Mesenchymal stem cell (in vitro differentiated cells and primary cell): ENCODE measurements around the gene ZFP92.
"Not testable (repeated sequence)": the region's sequence is repeated elsewhere in the genome, so short reads cannot be mapped to it uniquely, and the experiment has no call there.

Experiments used
- DNase-seq: peaks from one replicate; pipeline ENCODE4 v3.0.0-alpha.2; 2013
- H2AFZ ChIP-seq: one replicate; pipeline ENCODE4 v1.6.1; 2013; ENCODE audit warnings: low read depth, mild to moderate bottlenecking, control low read depth, inconsistent platforms, low read length, moderate library complexity
- H2AK5ac ChIP-seq: 2 replicates; pipeline ENCODE4 v1.6.1; 2013; ENCODE audit warnings: low read length, moderate library complexity, mild to moderate bottlenecking, inconsistent platforms; ENCODE audit not compliant: severe bottlenecking
- H2BK120ac ChIP-seq: one replicate; pipeline ENCODE4 v1.6.1; 2013; ENCODE audit warnings: low read depth, mild to moderate bottlenecking, inconsistent platforms, low read length, moderate library complexity
- H2BK12ac ChIP-seq, 2 experiments: one replicate each; pipeline ENCODE4 v1.6.1; 2013; ENCODE audit warnings: inconsistent platforms in 2 of 2, low read length in 2 of 2, mild to moderate bottlenecking in 2 of 2, moderate library complexity in 2 of 2, control low read depth in 1 of 2
- H2BK15ac ChIP-seq: one replicate; pipeline ENCODE4 v1.6.1; 2013; ENCODE audit warnings: mild to moderate bottlenecking, low read depth, inconsistent platforms; ENCODE audit not compliant: poor library complexity, severe bottlenecking
- H2BK5ac ChIP-seq: 2 replicates; pipeline ENCODE4 v1.6.1; 2013; ENCODE audit warnings: low read depth, mild to moderate bottlenecking, low read length, control low read depth, inconsistent platforms; ENCODE audit not compliant: poor library complexity, severe bottlenecking
- H3K14ac ChIP-seq, 2 experiments: one replicate each; pipeline ENCODE4 v1.6.1; 2013; ENCODE audit warnings: inconsistent platforms in 2 of 2, low read length in 2 of 2, control low read depth in 1 of 2, mild to moderate bottlenecking in 1 of 2, moderate library complexity in 1 of 2
- H3K18ac ChIP-seq, 2 experiments: one replicate each; pipeline ENCODE4 v1.6.1; 2013; ENCODE audit warnings: inconsistent platforms in 2 of 2, low read length in 2 of 2, control low read depth in 1 of 2, low read depth in 1 of 2, mild to moderate bottlenecking in 1 of 2
- H3K23ac ChIP-seq, 2 experiments: one replicate each; pipeline ENCODE4 v1.6.1; 2013; ENCODE audit warnings: inconsistent platforms in 2 of 2, low read length in 2 of 2, mild to moderate bottlenecking in 2 of 2, moderate library complexity in 2 of 2, control low read depth in 1 of 2
- H3K27ac ChIP-seq: 2 replicates; pipeline ENCODE4 v1.5.1; 2013; ENCODE audit warnings: mild to moderate bottlenecking, moderate library complexity, low read length, control low read depth, inconsistent platforms; ENCODE audit not compliant: poor library complexity, severe bottlenecking
- H3K27me3 ChIP-seq, 2 experiments: 2 replicates each; pipeline versions ENCODE4 v1.6.1 to v1.7.0; 2013; ENCODE audit warnings: low read length in 2 of 2, mild to moderate bottlenecking in 2 of 2, moderate library complexity in 2 of 2, control low read depth in 1 of 2, inconsistent platforms in 1 of 2; ENCODE audit not compliant: control insufficient read depth in 1 of 2, insufficient read depth in 1 of 2
- H3K36me3 ChIP-seq, 2 experiments: 2 replicates each; pipeline versions ENCODE4 v1.6.1 to v1.7.0; 2013; ENCODE audit warnings: low read length in 2 of 2, control low read depth in 1 of 2, inconsistent platforms in 1 of 2, low read depth in 1 of 2, mild to moderate bottlenecking in 1 of 2; ENCODE audit not compliant: insufficient read depth in 2 of 2, control insufficient read depth in 1 of 2
- H3K4ac ChIP-seq, 2 experiments: one replicate each; pipeline ENCODE4 v1.6.1; 2013; ENCODE audit warnings: inconsistent platforms in 2 of 2, low read length in 2 of 2, mild to moderate bottlenecking in 2 of 2, moderate library complexity in 2 of 2, control low read depth in 1 of 2, low read depth in 1 of 2
- H3K4me1 ChIP-seq: 2 replicates; pipeline ENCODE4 v1.6.1; 2013; ENCODE audit warnings: low read depth, low read length, control low read depth; ENCODE audit not compliant: control insufficient read depth, insufficient read depth
- H3K4me2 ChIP-seq: 2 replicates; pipeline ENCODE4 v1.6.1; 2013; ENCODE audit warnings: low read length, mild to moderate bottlenecking, inconsistent platforms; ENCODE audit not compliant: poor library complexity, severe bottlenecking
- H3K4me3 ChIP-seq, 2 experiments: 2 replicates each; pipeline versions ENCODE4 v1.5.1 to v1.7.0; 2013; ENCODE audit warnings: low read length in 2 of 2, mild to moderate bottlenecking in 2 of 2, control low read depth in 1 of 2, low read depth in 1 of 2; ENCODE audit not compliant: insufficient read depth in 1 of 2
- H3K79me1 ChIP-seq: replicated peaks from 2 replicates; pipeline ENCODE4 v1.6.1; 2013; ENCODE audit warnings: mild to moderate bottlenecking, control low read depth, low read length, inconsistent platforms; ENCODE audit not compliant: poor library complexity, severe bottlenecking
- H3K9ac ChIP-seq: 2 replicates; pipeline ENCODE4 v1.7.0; 2013; ENCODE audit warnings: mild to moderate bottlenecking, low read length, moderate library complexity
- H3K9me3 ChIP-seq: 2 replicates; pipeline ENCODE4 v1.7.0; 2013; ENCODE audit warnings: mild to moderate bottlenecking, low read length; ENCODE audit not compliant: control insufficient read depth
- H4K8ac ChIP-seq: one replicate; pipeline ENCODE4 v1.6.1; 2013; ENCODE audit warnings: inconsistent platforms, mild to moderate bottlenecking, low read length, moderate library complexity
- H4K91ac ChIP-seq: one replicate; pipeline ENCODE4 v1.6.1; 2013; ENCODE audit warnings: mild to moderate bottlenecking, low read length, inconsistent platforms
- WGBS: methylation state at CpG from one replicate; pipeline ENCODE4 v1.1.7; 2013; ENCODE audit warnings: mixed read lengths; 5-methylcytosine and 5-hydroxymethylcytosine counted together

The ZFP92 gene

GRCh38 chrX:153387345-153387744 lies 23.9 kb upstream of the ZFP92 start:
- Histone ChIP-seq H3K18ac (no peak overlapping the region), H2AK5ac (no peak overlapping the region), H3K9ac (no peak overlapping the region), H3K23ac (no peak overlapping the region), H4K8ac (no peak overlapping the region), H3K4ac (no peak overlapping the region), H3K14ac (no peak overlapping the region), H3K4me1 (no peaks in the 10 kb centered on the region), H3K4me2 (no peak overlapping the region), H2BK5ac (no peak overlapping the region), H2BK12ac (no peak overlapping the region), H3K4me3 (no peak overlapping the region), H3K9me3 (no peaks in the 10 kb centered on the region), H3K79me1 (no peaks in the 10 kb centered on the region), H3K27me3 (peaks cover 0 to 24% of the 10 kb centered on the region in 2 experiments), H3K27ac (no peak overlapping the region), H4K91ac (no peak overlapping the region), H2AFZ (no peak overlapping the region), H2BK120ac (no peak overlapping the region), H3K36me3 (no peaks in the 10 kb centered on the region), H2BK15ac (no peak overlapping the region)
- DNase-seq = no peak
- WGBS = 67% methylated on average over 4 of the region's 5 CpGs

- no peak for DNase-seq
- no peak overlapping the region for H3K4me3 ChIP-seq
- H3K14ac ChIP-seq = no peak overlapping the region
- H3K9me3 ChIP-seq = no peaks in the 10 kb centered on the region
- no peak overlapping the region for H3K4ac ChIP-seq
- H2AFZ ChIP-seq = no peak overlapping the region
- H2BK5ac ChIP-seq = no peak overlapping the region
- no peaks in the 10 kb centered on the region for H3K79me1 ChIP-seq
- H3K4me2 ChIP-seq = no peak overlapping the region
- no peak overlapping the region for H3K27ac ChIP-seq
- H3K9ac ChIP-seq = no peak overlapping the region
- H3K4me1 ChIP-seq = no peaks in the 10 kb centered on the region
- no peak overlapping the region for H4K8ac ChIP-seq
- no peak overlapping the region for H3K18ac ChIP-seq
- H2BK15ac ChIP-seq = no peak overlapping the region
- H3K27me3 ChIP-seq = peaks cover 0 to 28% of the 10 kb centered on the region in 2 experiments
- no peaks in the 10 kb centered on the region for H3K36me3 ChIP-seq
- no peak overlapping the region for H2BK12ac ChIP-seq
- no peak overlapping the region for H4K91ac ChIP-seq
- H2BK120ac ChIP-seq = no peak overlapping the region
- no peak overlapping the region for H3K23ac ChIP-seq
- H2AK5ac ChIP-seq = no peak overlapping the region
- 80% methylated on average over 7 of the region's 10 CpGs for WGBS
Measured at GRCh38 chrX:153387987-153388721, 23.1 kb upstream of the ZFP92 start.

- H2BK120ac ChIP-seq = no peak overlapping the region
- H3K9me3 ChIP-seq = no peaks in the 10 kb centered on the region
- H3K14ac ChIP-seq = no peak overlapping the region
- no peak overlapping the region for H2BK12ac ChIP-seq
- H3K9ac ChIP-seq = no peak overlapping the region
- H2AK5ac ChIP-seq = no peak overlapping the region
- no peak overlapping the region for H3K27ac ChIP-seq
- no peak overlapping the region for H3K23ac ChIP-seq
- H2BK5ac ChIP-seq = no peak overlapping the region
- H3K4me3 ChIP-seq = no peak overlapping the region
- 94% methylated on average over 10 of the region's 14 CpGs for WGBS
- H3K4me1 ChIP-seq = no peaks in the 10 kb centered on the region
- no peak overlapping the region for H4K91ac ChIP-seq
- H3K18ac ChIP-seq = no peak overlapping the region
- H4K8ac ChIP-seq = no peak overlapping the region
- H3K79me1 ChIP-seq = no peaks in the 10 kb centered on the region
- no peak for DNase-seq
- H3K4me2 ChIP-seq = no peak overlapping the region
- peaks cover 0 to 35% of the 10 kb centered on the region in 2 experiments for H3K27me3 ChIP-seq
- H3K4ac ChIP-seq = no peak overlapping the region
- H3K36me3 ChIP-seq = no peaks in the 10 kb centered on the region
- H2BK15ac ChIP-seq = no peak overlapping the region
- H2AFZ ChIP-seq = no peak overlapping the region
Measured at GRCh38 chrX:153388722-153389459, 22.4 kb upstream of the ZFP92 start.

- H3K9me3 ChIP-seq, H2AK5ac ChIP-seq, H3K4me1 ChIP-seq, H3K4me2 ChIP-seq, H3K18ac ChIP-seq, H3K4ac ChIP-seq, H4K8ac ChIP-seq, H3K23ac ChIP-seq, H2BK120ac ChIP-seq, H3K36me3 ChIP-seq, H3K79me1 ChIP-seq, H3K27ac ChIP-seq, H2BK5ac ChIP-seq, H3K14ac ChIP-seq, H2BK12ac ChIP-seq, H2AFZ ChIP-seq, H2BK15ac ChIP-seq, H3K9ac ChIP-seq, DNase-seq, H3K4me3 ChIP-seq, H4K91ac ChIP-seq: not testable (repeated sequence)
- H3K27me3 ChIP-seq = peaks cover 0 to 40% of the 10 kb centered on the region in 2 experiments
- 80% methylated on average over 2 of the region's 6 CpGs for WGBS
Measured at GRCh38 chrX:153389460-153389768, 21.9 kb upstream of the ZFP92 start.
